HFF-Myc (cell line): ENCODE data around the gene EEF2.
A peak's percentile ranks its signal among the peaks of the same experiment; 100 is the strongest.

Source experiments
- DNase-seq: peaks from one replicate; pipeline ENCODE4 v3.0.0-alpha.2; 2011; ENCODE audit warnings: low read depth; ENCODE audit errors: extremely low read depth
- H3K4me3 ChIP-seq: replicated peaks from 2 replicates; pipeline ENCODE4 v1.5.1; 2011; ENCODE audit warnings: low read depth, mild to moderate bottlenecking, control low read depth, low read length
- CTCF ChIP-seq: IDR thresholded peaks from 2 replicates; pipeline ENCODE4 v1.5.1; 2012; ENCODE audit warnings: mild to moderate bottlenecking, low read depth, low read length, control low read depth; ENCODE audit errors: missing control alignments

The EEF2 gene

GRCh38 chr19:3979289-3979673 lies 6.0 kb downstream of the EEF2 start:
- TF ChIP-seq CTCF: no peak
- no peak overlapping the region for H3K4me3 ChIP-seq
- no peak for DNase-seq

GRCh38 chr19:3978145-3978544 lies 7.1 kb downstream of the EEF2 start:
- no peak overlapping the region for H3K4me3 ChIP-seq
- no peak for TF ChIP-seq CTCF
- no peak for DNase-seq

- no peak for DNase-seq
- TF ChIP-seq CTCF: peak; percentile 23
- no peak overlapping the region for H3K4me3 ChIP-seq
Measured at GRCh38 chr19:3977242-3978143, 7.8 kb downstream of the EEF2 start.

- H3K4me3 ChIP-seq: no peak overlapping the region
- no peak for TF ChIP-seq CTCF
- no peak for DNase-seq
Measured at GRCh38 chr19:3976495-3977241, 8.6 kb downstream of the EEF2 start.

- DNase-seq: no peak
- no peak for TF ChIP-seq CTCF
- no peak overlapping the region for H3K4me3 ChIP-seq
Measured at GRCh38 chr19:3975637-3976087, 9.6 kb downstream of the EEF2 start.

- H3K4me3 ChIP-seq: no peak overlapping the region
- no peak for TF ChIP-seq CTCF
- no peak for DNase-seq
Measured at GRCh38 chr19:3975144-3975543, 10.1 kb downstream of the EEF2 start.
